GM12878 (cell line): Measurements from ENCODE around the gene CTBP1.

Experiments used
- CREM ChIP-seq: IDR thresholded peaks from 2 replicates; pipeline ENCODE4 v1.6.1; 2014; ENCODE audit warnings: antibody characterized with exemption, low read depth
- CTCF ChIP-seq, 3 experiments: IDR thresholded peaks in 2 of 3; conservative IDR thresholded peaks in 1 of 3; 2 replicates each; pipeline ENCODE4 v1.5.1; 2011; ENCODE audit warnings: low read depth in 3 of 3, low read length in 3 of 3, mild to moderate bottlenecking in 3 of 3, control low read depth in 2 of 3, moderate library complexity in 2 of 3, inconsistent platforms in 1 of 3, mixed read lengths in 1 of 3; ENCODE audit not compliant: control insufficient read depth in 2 of 3, insufficient read depth in 1 of 3; ENCODE audit errors: extremely low read depth in 1 of 3

DNA sequence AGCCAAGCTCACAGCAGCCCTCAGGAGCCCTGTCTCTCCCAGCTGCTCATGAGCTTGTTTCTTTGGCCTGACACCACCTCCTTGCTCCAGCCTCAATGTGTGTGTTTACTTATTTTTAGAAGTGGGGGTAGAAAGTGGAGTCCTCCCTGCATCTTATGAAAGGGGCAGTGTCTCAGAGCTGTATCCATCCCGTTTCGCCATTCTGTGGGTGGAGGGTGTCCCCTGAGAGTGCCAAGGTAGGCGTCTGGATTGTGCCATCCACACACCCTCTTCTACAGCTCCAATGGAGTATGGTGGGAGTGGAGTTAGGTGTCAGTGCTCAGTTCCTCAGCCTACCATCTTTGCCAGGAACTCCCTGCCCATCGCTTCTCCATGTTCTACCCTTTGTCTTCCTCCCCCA is 84.9 kb downstream of the CTBP1 start:
- no peak for TF ChIP-seq CREM
- TF ChIP-seq CTCF (IDR thresholded peaks at IDR 0.05 in 2 of 3, conservative IDR thresholded peaks at IDR 0.05 in 1 of 3; ENCODE audit: control insufficient read depth in 2 of 3, extremely low read depth in 1 of 3, insufficient read depth in 1 of 3, low read depth in 3 of 3, low read length in 3 of 3) = no peak
